SK-N-SH (cell line): Measurements from ENCODE around the gene FAM200A. TPM values are rescaled to one million over a fixed set of nuclear protein-coding genes. Genes with fewer than 3 reads are reported as not detected.

Experiments
- CTCF ChIA-PET: fragments of 300-600, 350-600 bp; formaldehyde crosslinking; extraction: SDS; loops from one replicate; lab custom pipeline; 2021; lab: Yijun Ruan, JAX
- POLR2A ChIA-PET: fragments of 350-600 bp; sonication (Branson Sonifier 250); formaldehyde crosslinking; extraction: SDS; loops from one replicate; lab custom pipeline; 2020; ENCODE audit warnings: antibody characterized with exemption, inconsistent platforms; lab: Yijun Ruan, JAX
- DNase-seq: peaks from one replicate; pipeline ENCODE4 v3.0.0; 2012
- H2AFZ ChIP-seq: fragments of 200-600 bp; sonication (generic); 2 replicates; pipeline ENCODE4 v1.8.1; 2016; ENCODE audit warnings: antibody characterized with exemption, mild to moderate bottlenecking, low read depth
- H3F3A ChIP-seq: fragments of 200-600 bp; sonication (generic); replicated peaks from 2 replicates; pipeline ENCODE3; 2016; ENCODE audit warnings: antibody characterized with exemption, mild to moderate bottlenecking; ENCODE audit not compliant: insufficient read depth
- H3K27ac ChIP-seq, 2 experiments: fragments of 200-500 bp in 1 of 2; fragments of 200-600 bp in 1 of 2; sonication (Bioruptor generic) in 1 of 2; sonication (generic), shearing (Covaris generic) in 1 of 2; 2 replicates each; pipeline versions ENCODE4 v1.5.1 to v1.6.1; 2014 to 2016; ENCODE audit warnings: low read depth in 2 of 2, inconsistent platforms in 1 of 2, low read length in 1 of 2, mild to moderate bottlenecking in 1 of 2, mixed read lengths in 1 of 2
- H3K27me3 ChIP-seq: fragments of 200-600 bp; sonication (generic), shearing (Covaris generic); 2 replicates; pipeline ENCODE4 v1.6.1; 2016; ENCODE audit warnings: mixed run types; ENCODE audit not compliant: insufficient read depth
- H3K36me3 ChIP-seq, 2 experiments: fragments of 200-500 bp in 1 of 2; fragments of 200-600 bp in 1 of 2; sonication (Bioruptor generic) in 1 of 2; sonication (generic) in 1 of 2; replicated peaks in 1 of 2; 2 replicates each; pipeline versions ENCODE3 to v1.5.1; 2014 to 2016; ENCODE audit warnings: low read length in 1 of 2, mild to moderate bottlenecking in 1 of 2; ENCODE audit not compliant: insufficient read depth in 2 of 2, control insufficient read depth in 1 of 2
- H3K4me1 ChIP-seq, 2 experiments: fragments of 200-500 bp in 1 of 2; fragments of 200-600 bp in 1 of 2; sonication (Bioruptor generic) in 1 of 2; sonication (generic), shearing (Covaris generic) in 1 of 2; 2 replicates each; pipeline versions ENCODE4 v1.5.1 to v1.6.1; 2014 to 2016; ENCODE audit warnings: low read depth in 1 of 2, low read length in 1 of 2, mixed run types in 1 of 2; ENCODE audit not compliant: insufficient read depth in 2 of 2, control insufficient read depth in 1 of 2
- H3K4me2 ChIP-seq: fragments of 200-600 bp; sonication (generic), shearing (Covaris generic); 2 replicates; pipeline ENCODE4 v1.6.1; 2017; ENCODE audit warnings: mixed run types
- H3K4me3 ChIP-seq, 2 experiments: fragments of 200-500 bp in 1 of 2; fragments of 200-600 bp in 1 of 2; sonication (Bioruptor generic) in 1 of 2; sonication (generic), shearing (Covaris generic) in 1 of 2; 2 replicates each; pipeline versions ENCODE4 v1.5.1 to v1.8.1; 2014 to 2016; ENCODE audit warnings: low read depth in 2 of 2, inconsistent platforms in 1 of 2, low read length in 1 of 2, mild to moderate bottlenecking in 1 of 2, mixed read lengths in 1 of 2, moderate library complexity in 1 of 2
- H3K79me2 ChIP-seq: fragments of 200-600 bp; sonication (generic); 2 replicates; pipeline ENCODE4 v1.8.1; 2017; ENCODE audit warnings: mild to moderate bottlenecking; ENCODE audit not compliant: insufficient read depth
- H3K9ac ChIP-seq: fragments of 200-600 bp; sonication (generic); 2 replicates; pipeline ENCODE4 v1.6.1; 2017; ENCODE audit warnings: mixed run types
- H3K9me2 ChIP-seq: fragments of 200-600 bp; sonication (generic); 2 replicates; pipeline ENCODE4 v1.6.1; 2017; ENCODE audit warnings: mixed run types
- H3K9me3 ChIP-seq: fragments of 200-600 bp; sonication (generic); 2 replicates; pipeline ENCODE4 v1.6.1; 2017; ENCODE audit warnings: mixed run types, mild to moderate bottlenecking, moderate library complexity
- H4K20me1 ChIP-seq: fragments of 200-600 bp; sonication (generic); 2 replicates; pipeline ENCODE4 v1.6.1; 2017; ENCODE audit warnings: mild to moderate bottlenecking, mixed run types; ENCODE audit not compliant: insufficient read depth
- EP300 ChIP-seq, 2 experiments: IDR thresholded peaks; 2 replicates each; pipeline versions ENCODE4 v1.4.0 to v1.6.1; 2012; ENCODE audit warnings: borderline replicate concordance in 1 of 2, low read depth in 1 of 2, low read length in 1 of 2
- EZH2phosphoT487 ChIP-seq: fragments of 200-600 bp; sonication (generic); IDR thresholded peaks from 2 replicates; pipeline ENCODE4 v1.6.1; 2017; ENCODE audit warnings: low read depth, mixed run types, mild to moderate bottlenecking, antibody characterized with exemption, moderate library complexity, borderline replicate concordance
- FOXJ3 ChIP-seq: sonication (generic); formaldehyde crosslinking; IDR thresholded peaks from 2 replicates; pipeline ENCODE4 v1.5.1; 2020; ENCODE audit warnings: mild to moderate bottlenecking, missing genetic modification reagents
- GABPA ChIP-seq: IDR thresholded peaks from 2 replicates; pipeline ENCODE4 v1.4.0; 2012; ENCODE audit warnings: low read depth, mild to moderate bottlenecking
- GATA2 ChIP-seq: sonication (generic); formaldehyde crosslinking; IDR thresholded peaks from 2 replicates; pipeline ENCODE4 v1.5.0; 2020; ENCODE audit warnings: mild to moderate bottlenecking, missing genetic modification reagents
- JUND ChIP-seq: IDR thresholded peaks from 2 replicates; pipeline ENCODE4 v1.4.0; 2012
- MEF2A ChIP-seq: IDR thresholded peaks from 2 replicates; pipeline ENCODE4 v1.4.0; 2012; ENCODE audit warnings: low read depth, borderline replicate concordance
- RAD21 ChIP-seq: IDR thresholded peaks from 2 replicates; pipeline ENCODE4 v1.6.1; 2012; ENCODE audit warnings: mild to moderate bottlenecking, low read length
- RCOR1 ChIP-seq: fragments of 150-350 bp; IDR thresholded peaks from 2 replicates; pipeline ENCODE4 v1.6.1; 2017; ENCODE audit warnings: antibody characterized with exemption, low read length
- TAF1 ChIP-seq: IDR thresholded peaks from 2 replicates; pipeline ENCODE4 v1.6.1; 2012; ENCODE audit warnings: low read depth, mild to moderate bottlenecking, low read length, moderate library complexity, borderline replicate concordance
- TEAD4 ChIP-seq: IDR thresholded peaks from 2 replicates; pipeline ENCODE4 v1.4.0; 2012; ENCODE audit warnings: mild to moderate bottlenecking, borderline replicate concordance; ENCODE audit not compliant: insufficient read depth
- YY1 ChIP-seq: IDR thresholded peaks from 2 replicates; pipeline ENCODE4 v1.4.0; 2012; ENCODE audit warnings: low read depth, mild to moderate bottlenecking
- WGBS: methylation state at CpG from one replicate; pipeline ENCODE4 v1.1.6; 2017; ENCODE audit warnings: low lambda C conversion rate; 5-methylcytosine and 5-hydroxymethylcytosine counted together
- polyA plus RNA-seq, 3 experiments: library from polyadenylated mRNA; depleted of rRNA; stranded (reverse); fragments of >200 nt; gene quantifications; 2 replicates each; pipeline ENCODE4 v1.2.3, GENCODE V29; 2012
- TF ChIP-seq, protein P1 (sequence below): IDR thresholded peaks from 2 replicates; pipeline ENCODE4 v1.6.1; 2012; ENCODE audit warnings: mild to moderate bottlenecking, low read depth, low read length, moderate library complexity
- TF ChIP-seq, protein P2 (sequence below): fragments of 150-350 bp; IDR thresholded peaks from 2 replicates; pipeline ENCODE4 v1.6.1; 2017; ENCODE audit warnings: antibody characterized with exemption, low read length, low read depth, borderline replicate concordance
- TF ChIP-seq, protein P3 (sequence below): IDR thresholded peaks from 2 replicates; pipeline ENCODE4 v1.4.0; 2012; ENCODE audit warnings: low read depth, borderline replicate concordance
- TF ChIP-seq, protein P4 (sequence below): fragments of 200-600 bp; sonication (generic); IDR thresholded peaks from 2 replicates; pipeline ENCODE4 v1.6.1; 2017; ENCODE audit warnings: antibody characterized with exemption, mild to moderate bottlenecking, moderate library complexity

Gene FAM200A
- polyA plus RNA-seq, 1 of the 3 experiments (the other 2 are of a cell fraction): 6.2 TPM

DNA sequence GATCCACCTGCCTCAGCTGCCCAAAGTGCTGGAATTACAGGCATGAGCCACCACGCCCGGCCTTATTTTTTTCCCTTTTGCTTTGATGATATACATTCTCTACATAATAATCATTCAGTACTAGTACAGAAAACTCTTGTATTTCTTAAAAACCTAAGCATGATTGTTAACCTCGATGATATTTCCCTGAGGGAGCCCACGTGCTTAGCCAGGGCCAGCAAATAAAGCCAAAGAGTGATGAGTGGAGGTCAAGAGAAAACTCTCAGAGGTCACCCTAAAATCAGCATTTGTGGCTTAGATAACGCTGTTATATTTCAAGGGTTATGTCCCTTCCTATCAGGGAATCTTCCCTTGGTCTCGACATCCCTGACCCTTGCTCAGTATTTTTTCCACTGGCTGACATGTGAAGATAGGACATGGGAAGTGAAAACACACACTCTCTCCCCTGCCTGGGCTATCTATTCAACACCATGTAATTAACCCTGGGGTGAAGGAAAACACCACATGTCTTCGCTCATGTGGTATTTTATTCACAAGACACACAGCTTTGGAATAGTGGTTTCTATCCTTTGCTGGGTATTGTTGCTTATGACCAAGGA lies 12.6 kb downstream of the FAM200A start:
- POLR2A ChIA-PET: no interaction called here
- no peak overlapping the region for H3K9ac ChIP-seq
- no peaks in the 10 kb centered on the region for H3K79me2 ChIP-seq
- 73% methylated on average over 7 of the region's 7 CpGs for WGBS
- CTCF ChIA-PET: no interaction called here
- H3K27ac ChIP-seq: no peak overlapping the region
- H2AFZ ChIP-seq: no peak overlapping the region
- H3K36me3 ChIP-seq: peaks cover 0 to 15% of the 10 kb centered on the region in 2 experiments
- no peaks in the 10 kb centered on the region for H3K27me3 ChIP-seq
- TF ChIP-seq MEF2A (no peak), GATA2 (CRISPR knock-in tag) (no peak), EZH2phosphoT487 (no peak), GABPA (no peak), JUND (no peak)
- TF ChIP-seq, protein P1, sequence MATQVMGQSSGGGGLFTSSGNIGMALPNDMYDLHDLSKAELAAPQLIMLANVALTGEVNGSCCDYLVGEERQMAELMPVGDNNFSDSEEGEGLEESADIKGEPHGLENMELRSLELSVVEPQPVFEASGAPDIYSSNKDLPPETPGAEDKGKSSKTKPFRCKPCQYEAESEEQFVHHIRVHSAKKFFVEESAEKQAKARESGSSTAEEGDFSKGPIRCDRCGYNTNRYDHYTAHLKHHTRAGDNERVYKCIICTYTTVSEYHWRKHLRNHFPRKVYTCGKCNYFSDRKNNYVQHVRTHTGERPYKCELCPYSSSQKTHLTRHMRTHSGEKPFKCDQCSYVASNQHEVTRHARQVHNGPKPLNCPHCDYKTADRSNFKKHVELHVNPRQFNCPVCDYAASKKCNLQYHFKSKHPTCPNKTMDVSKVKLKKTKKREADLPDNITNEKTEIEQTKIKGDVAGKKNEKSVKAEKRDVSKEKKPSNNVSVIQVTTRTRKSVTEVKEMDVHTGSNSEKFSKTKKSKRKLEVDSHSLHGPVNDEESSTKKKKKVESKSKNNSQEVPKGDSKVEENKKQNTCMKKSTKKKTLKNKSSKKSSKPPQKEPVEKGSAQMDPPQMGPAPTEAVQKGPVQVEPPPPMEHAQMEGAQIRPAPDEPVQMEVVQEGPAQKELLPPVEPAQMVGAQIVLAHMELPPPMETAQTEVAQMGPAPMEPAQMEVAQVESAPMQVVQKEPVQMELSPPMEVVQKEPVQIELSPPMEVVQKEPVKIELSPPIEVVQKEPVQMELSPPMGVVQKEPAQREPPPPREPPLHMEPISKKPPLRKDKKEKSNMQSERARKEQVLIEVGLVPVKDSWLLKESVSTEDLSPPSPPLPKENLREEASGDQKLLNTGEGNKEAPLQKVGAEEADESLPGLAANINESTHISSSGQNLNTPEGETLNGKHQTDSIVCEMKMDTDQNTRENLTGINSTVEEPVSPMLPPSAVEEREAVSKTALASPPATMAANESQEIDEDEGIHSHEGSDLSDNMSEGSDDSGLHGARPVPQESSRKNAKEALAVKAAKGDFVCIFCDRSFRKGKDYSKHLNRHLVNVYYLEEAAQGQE: no peak
- TF ChIP-seq, protein P2, sequence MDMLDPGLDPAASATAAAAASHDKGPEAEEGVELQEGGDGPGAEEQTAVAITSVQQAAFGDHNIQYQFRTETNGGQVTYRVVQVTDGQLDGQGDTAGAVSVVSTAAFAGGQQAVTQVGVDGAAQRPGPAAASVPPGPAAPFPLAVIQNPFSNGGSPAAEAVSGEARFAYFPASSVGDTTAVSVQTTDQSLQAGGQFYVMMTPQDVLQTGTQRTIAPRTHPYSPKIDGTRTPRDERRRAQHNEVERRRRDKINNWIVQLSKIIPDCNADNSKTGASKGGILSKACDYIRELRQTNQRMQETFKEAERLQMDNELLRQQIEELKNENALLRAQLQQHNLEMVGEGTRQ: no peak
- H3K9me2 ChIP-seq: no peaks in the 10 kb centered on the region
- H3K4me2 ChIP-seq: no peak overlapping the region
- H4K20me1 ChIP-seq: no peaks in the 10 kb centered on the region
- H3F3A ChIP-seq: peaks cover 8% of the 10 kb centered on the region
- no peak for DNase-seq
- no peaks in the 10 kb centered on the region for H3K4me1 ChIP-seq
- no peak overlapping the region for H3K4me3 ChIP-seq
- no peaks in the 10 kb centered on the region; the same call in 1 of the 2 replicates for H3K9me3 ChIP-seq

DNA sequence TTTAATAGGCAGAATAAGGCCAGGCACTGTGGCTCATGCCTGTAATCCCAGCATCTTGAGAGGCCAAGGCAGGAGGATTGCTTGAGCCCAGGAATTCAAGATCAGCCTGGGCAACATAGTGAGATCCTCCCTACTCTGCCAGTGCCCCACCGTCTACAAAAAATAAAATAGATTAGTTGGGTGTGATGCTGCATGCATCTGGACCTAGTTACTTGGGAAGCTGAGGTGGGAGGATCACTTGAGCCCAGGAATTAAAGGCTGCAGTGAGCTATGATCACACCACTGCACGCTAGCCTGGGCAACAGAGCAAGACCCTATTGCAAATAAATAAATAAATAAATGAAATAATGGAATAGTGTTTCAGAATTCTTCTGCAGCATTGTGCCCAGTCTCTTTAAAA lies 16.2 kb downstream of the FAM200A start:
- 71% methylated on average over 2 of the region's 2 CpGs for WGBS
- Histone ChIP-seq H3K4me3 (no peak overlapping the region), H3K79me2 (no peaks in the 10 kb centered on the region), H3K4me1 (no peaks in the 10 kb centered on the region), H4K20me1 (no peaks in the 10 kb centered on the region), H3K9me2 (no peaks in the 10 kb centered on the region), H2AFZ (no peak overlapping the region), H3K36me3 (peaks cover 19 to 42% of the 10 kb centered on the region in 2 experiments), H3K9ac (no peak overlapping the region), H3K4me2 (no peak overlapping the region), H3K27ac (no peak overlapping the region), H3K27me3 (no peaks in the 10 kb centered on the region), H3K9me3 (peaks cover 22% of the 10 kb centered on the region), H3F3A (no peaks in the 10 kb centered on the region)
- ChIA-PET CTCF (no interaction called here), POLR2A (no interaction called here)
- DNase-seq: no peak
- TF ChIP-seq FOXJ3 (CRISPR knock-in tag) (no peak), TEAD4 (no peak), RAD21 (no peak), RCOR1 (no peak), TAF1 (no peak), YY1 (no peak), EP300 (IDR thresholded peaks at IDR 0.05; ENCODE audit: borderline replicate concordance in 1 of 2, low read depth in 1 of 2, low read length in 1 of 2) (no peak)
- TF ChIP-seq, protein P3, sequence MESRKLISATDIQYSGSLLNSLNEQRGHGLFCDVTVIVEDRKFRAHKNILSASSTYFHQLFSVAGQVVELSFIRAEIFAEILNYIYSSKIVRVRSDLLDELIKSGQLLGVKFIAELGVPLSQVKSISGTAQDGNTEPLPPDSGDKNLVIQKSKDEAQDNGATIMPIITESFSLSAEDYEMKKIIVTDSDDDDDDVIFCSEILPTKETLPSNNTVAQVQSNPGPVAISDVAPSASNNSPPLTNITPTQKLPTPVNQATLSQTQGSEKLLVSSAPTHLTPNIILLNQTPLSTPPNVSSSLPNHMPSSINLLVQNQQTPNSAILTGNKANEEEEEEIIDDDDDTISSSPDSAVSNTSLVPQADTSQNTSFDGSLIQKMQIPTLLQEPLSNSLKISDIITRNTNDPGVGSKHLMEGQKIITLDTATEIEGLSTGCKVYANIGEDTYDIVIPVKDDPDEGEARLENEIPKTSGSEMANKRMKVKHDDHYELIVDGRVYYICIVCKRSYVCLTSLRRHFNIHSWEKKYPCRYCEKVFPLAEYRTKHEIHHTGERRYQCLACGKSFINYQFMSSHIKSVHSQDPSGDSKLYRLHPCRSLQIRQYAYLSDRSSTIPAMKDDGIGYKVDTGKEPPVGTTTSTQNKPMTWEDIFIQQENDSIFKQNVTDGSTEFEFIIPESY: no peak
- TF ChIP-seq, protein P4, sequence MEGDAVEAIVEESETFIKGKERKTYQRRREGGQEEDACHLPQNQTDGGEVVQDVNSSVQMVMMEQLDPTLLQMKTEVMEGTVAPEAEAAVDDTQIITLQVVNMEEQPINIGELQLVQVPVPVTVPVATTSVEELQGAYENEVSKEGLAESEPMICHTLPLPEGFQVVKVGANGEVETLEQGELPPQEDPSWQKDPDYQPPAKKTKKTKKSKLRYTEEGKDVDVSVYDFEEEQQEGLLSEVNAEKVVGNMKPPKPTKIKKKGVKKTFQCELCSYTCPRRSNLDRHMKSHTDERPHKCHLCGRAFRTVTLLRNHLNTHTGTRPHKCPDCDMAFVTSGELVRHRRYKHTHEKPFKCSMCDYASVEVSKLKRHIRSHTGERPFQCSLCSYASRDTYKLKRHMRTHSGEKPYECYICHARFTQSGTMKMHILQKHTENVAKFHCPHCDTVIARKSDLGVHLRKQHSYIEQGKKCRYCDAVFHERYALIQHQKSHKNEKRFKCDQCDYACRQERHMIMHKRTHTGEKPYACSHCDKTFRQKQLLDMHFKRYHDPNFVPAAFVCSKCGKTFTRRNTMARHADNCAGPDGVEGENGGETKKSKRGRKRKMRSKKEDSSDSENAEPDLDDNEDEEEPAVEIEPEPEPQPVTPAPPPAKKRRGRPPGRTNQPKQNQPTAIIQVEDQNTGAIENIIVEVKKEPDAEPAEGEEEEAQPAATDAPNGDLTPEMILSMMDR: no peak
